K562 (cell line): ENCODE results near the gene PYM1. TPM values are rescaled to one million over a fixed set of nuclear protein-coding genes. Genes with fewer than 3 reads are reported as not detected.
A peak's percentile ranks its signal among the peaks of the same experiment; 100 is the strongest.

Experiments
- ATAC-seq: fragments of 200-7000 bp; cut with Tn5 transposase; 3 replicates; pipeline ENCODE4 v1.9.1; 2020; ENCODE audit warnings: moderate library complexity
- BruUV-seq: library from RNA; stranded (reverse); fragments of 400-500 nt; replicated peaks from 2 replicates; lab custom pipeline; 2021; lab: Mats Ljungman, UMichigan
- CTCF ChIA-PET: fragments of 300-600 bp; formaldehyde crosslinking; extraction: SDS; loops from one replicate; lab custom pipeline; 2021; ENCODE audit warnings: low intra/inter-chr PET ratio; lab: Yijun Ruan, JAX
- POLR2A ChIA-PET: fragments of 300-600, 350-650 bp; sonication (Branson Sonifier 250); formaldehyde crosslinking; extraction: SDS; loops from one replicate; lab custom pipeline; 2021; ENCODE audit warnings: antibody characterized with exemption, inconsistent platforms; lab: Yijun Ruan, JAX
- DNase-seq, 4 experiments: peaks; one replicate each; pipeline versions ENCODE4 v3.0.0 to v3.0.0-alpha.2; 2011 to 2018; ENCODE audit warnings: low spot score in 3 of 4, mixed read lengths in 3 of 4; ENCODE audit errors: extremely low read depth in 1 of 4
- FAIRE-seq: peaks from 2 replicates; lab custom pipeline; 2011; peaks lifted over from hg19 to GRCh38; lab: Jason Lieb, UNC
- H2AFZ ChIP-seq: 2 replicates; pipeline ENCODE4 v1.6.0; 2011; ENCODE audit warnings: low read depth, low read length, control low read depth, inconsistent platforms
- H3K27ac ChIP-seq: fragments of 200-600 bp; 3 replicates; pipeline ENCODE4 v1.8.0; 2011; ENCODE audit warnings: low read depth, mild to moderate bottlenecking, control low read depth, inconsistent platforms, low read length, moderate library complexity, mixed read lengths; ENCODE audit errors: extremely low read depth
- H3K27me3 ChIP-seq, 2 experiments: fragments of 300-600 bp in 1 of 2; 2 replicates in 1 of 2; 3 replicates in 1 of 2; pipeline versions ENCODE4 v1.6.0 to v1.8.0; 2011; ENCODE audit warnings: inconsistent platforms in 2 of 2, low read length in 2 of 2, mild to moderate bottlenecking in 1 of 2, mixed read lengths in 1 of 2, moderate library complexity in 1 of 2; ENCODE audit not compliant: control insufficient read depth in 2 of 2, insufficient read depth in 2 of 2
- H3K36me3 ChIP-seq: fragments of 300-600 bp; 3 replicates; pipeline ENCODE4 v1.8.0; 2011; ENCODE audit warnings: mild to moderate bottlenecking, low read length, inconsistent platforms; ENCODE audit not compliant: control insufficient read depth, insufficient read depth
- H3K4me1 ChIP-seq, 2 experiments: fragments of 200-600 bp in 1 of 2; replicated peaks in 1 of 2; 2 replicates in 1 of 2; 3 replicates in 1 of 2; pipeline versions ENCODE4 v1.5.1 to v1.8.0; 2011; ENCODE audit warnings: inconsistent platforms in 2 of 2, low read length in 2 of 2, mild to moderate bottlenecking in 1 of 2, mixed read lengths in 1 of 2, moderate library complexity in 1 of 2; ENCODE audit not compliant: control insufficient read depth in 2 of 2, insufficient read depth in 2 of 2
- H3K4me2 ChIP-seq: 2 replicates; pipeline ENCODE4 v1.6.1; 2011; ENCODE audit warnings: low read length, control low read depth, inconsistent platforms, mixed read lengths; ENCODE audit not compliant: insufficient read depth
- H3K4me3 ChIP-seq: fragments of 200-600 bp; sonication (generic), shearing (Covaris generic); 2 replicates; pipeline ENCODE4 v1.5.1; 2016; ENCODE audit warnings: control low read depth, inconsistent platforms
- H3K79me2 ChIP-seq: fragments of 200-600 bp; 3 replicates; pipeline ENCODE4 v1.8.0; 2011; ENCODE audit warnings: low read length, inconsistent platforms; ENCODE audit not compliant: control insufficient read depth, insufficient read depth
- H3K9ac ChIP-seq, 2 experiments: 2 replicates each; pipeline versions ENCODE4 v1.6.0 to v1.6.1; 2011; ENCODE audit warnings: low read depth in 2 of 2, low read length in 2 of 2, control low read depth in 1 of 2, inconsistent platforms in 1 of 2, mild to moderate bottlenecking in 1 of 2, mixed read lengths in 1 of 2; ENCODE audit not compliant: insufficient read depth in 1 of 2
- H3K9me1 ChIP-seq: one replicate; pipeline ENCODE4 v1.6.0; 2011; ENCODE audit warnings: inconsistent platforms, mild to moderate bottlenecking, low read length, moderate library complexity; ENCODE audit not compliant: control insufficient read depth, insufficient read depth
- H3K9me3 ChIP-seq: replicated peaks from 2 replicates; pipeline ENCODE4 v1.5.1; 2011; ENCODE audit warnings: low read depth, low read length, inconsistent platforms; ENCODE audit not compliant: control insufficient read depth, insufficient read depth
- H4K20me1 ChIP-seq: replicated peaks from 2 replicates; pipeline ENCODE4 v1.6.1; 2011; ENCODE audit warnings: low read length, inconsistent platforms, mixed read lengths; ENCODE audit not compliant: control insufficient read depth, insufficient read depth
- ELF4 ChIP-seq: fragments of 450-650 bp; formaldehyde crosslinking; IDR thresholded peaks from 2 replicates; pipeline ENCODE4 v1.4.0; 2022; ENCODE audit warnings: missing genetic modification characterization
- HDGF ChIP-seq: fragments of 450-650 bp; IDR thresholded peaks from 2 replicates; pipeline ENCODE4 v1.6.1; 2016
- MEF2D ChIP-seq: conservative IDR thresholded peaks from 2 replicates; pipeline ENCODE4 v1.6.1; 2016; ENCODE audit warnings: low read depth, missing genetic modification characterization, missing compliant biosample characterization
- PHF8 ChIP-seq: fragments of 200-600 bp; sonication (generic); IDR thresholded peaks from 2 replicates; pipeline ENCODE4 v1.6.1; 2012; ENCODE audit warnings: mixed run types, mild to moderate bottlenecking, inconsistent platforms, low read length, moderate library complexity, borderline replicate concordance
- STAG1 ChIP-seq: sonication (generic); formaldehyde crosslinking; IDR thresholded peaks from 2 replicates; pipeline ENCODE4 v1.5.0; 2020; ENCODE audit warnings: missing genetic modification reagents, borderline replicate concordance
- TAL1 ChIP-seq: fragments of 450-650 bp; IDR thresholded peaks from 2 replicates; pipeline ENCODE4 v1.6.1; 2016; ENCODE audit warnings: mild to moderate bottlenecking
- ZNF143 ChIP-seq: sonication (generic); formaldehyde crosslinking; IDR thresholded peaks from 2 replicates; pipeline ENCODE4 v1.9.0; 2022; ENCODE audit warnings: mild to moderate bottlenecking, missing genetic modification reagents
- ZNF408 ChIP-seq: fragments of 250-450 bp; sonication (Bioruptor Pico); IDR thresholded peaks from 2 replicates; pipeline ENCODE4 v1.4.0; 2020; ENCODE audit warnings: low read depth, mild to moderate bottlenecking, moderate library complexity
- whole genome bisulfite sequencing: fragments of 100-300 bp; shearing (Covaris generic); methylation state at CpG from one replicate; pipeline ENCODE4 v1.1.6; 2016; ENCODE audit warnings: low coverage, mixed read lengths; ENCODE audit not compliant: insufficient coverage; ENCODE audit errors: missing lambda C conversion rate; 5-methylcytosine and 5-hydroxymethylcytosine counted together
- in situ Hi-C: fragments of 300-500 bp; cut with MboI; formaldehyde crosslinking; loops from 4 replicates; pipeline ENCODE4 v1.15.0; 2018; ENCODE audit warnings: inconsistent platforms, mixed read lengths
- intact Hi-C: fragments of 100-400 bp; cut with micrococcal nuclease; formaldehyde crosslinking; loops from 2 replicates; pipeline ENCODE4 v1.14.2; 2022
- polyA plus RNA-seq, 8 experiments: library from polyadenylated mRNA; depleted of rRNA in 4 of 8; stranded (reverse) in 5 of 8; unstranded in 3 of 8; fragments of >200 nt; fragmentation: Nextera tagmentation in 2 of 8; fragmentation: Illumina TruSeq in 1 of 8; extraction: Ambion mirVana in 2 of 8; extraction: Trizol in 1 of 8; gene quantifications; 2 replicates each; pipeline versions ENCODE4 v1.2.1 to v1.2.3, GENCODE V29; 2011 to 2014; ENCODE audit warnings: inconsistent platforms in 1 of 8, missing spikeins in 1 of 8
- total RNA-seq, 7 experiments: library from RNA; depleted of rRNA in 6 of 7; stranded (reverse); fragments of >200 nt in 6 of 7; fragmentation: Illumina TruSeq in 2 of 7; extraction: Trizol in 2 of 7; gene quantifications; 2 replicates each; pipeline versions ENCODE4 v1.2.1 to v1.2.3, GENCODE V29; 2011 to 2021; ENCODE audit warnings: low replicate concordance in 1 of 7
- TF ChIP-seq, protein P1 (sequence below): fragments of 150-350 bp; IDR thresholded peaks from 2 replicates; pipeline ENCODE4 v1.6.1; 2014; ENCODE audit warnings: low read depth, mild to moderate bottlenecking, low read length, borderline replicate concordance
- TF ChIP-seq, protein P2 (sequence below), 2 experiments: fragments of 450-650 bp in 1 of 2; sonication (generic) in 1 of 2; formaldehyde crosslinking in 1 of 2; IDR thresholded peaks; 2 replicates each; pipeline versions ENCODE4 v1.7.1 to v1.9.0; 2016 to 2022; ENCODE audit warnings: inconsistent platforms in 1 of 2, mild to moderate bottlenecking in 1 of 2, missing genetic modification reagents in 1 of 2

Gene PYM1
- total and polyA plus RNA-seq, 9 of the 15 experiments (the other 6 are each of a cell fraction or from before 2014, with no cell fraction given) = 29.0 to 51.3 (median 34.1) TPM

DNA sequence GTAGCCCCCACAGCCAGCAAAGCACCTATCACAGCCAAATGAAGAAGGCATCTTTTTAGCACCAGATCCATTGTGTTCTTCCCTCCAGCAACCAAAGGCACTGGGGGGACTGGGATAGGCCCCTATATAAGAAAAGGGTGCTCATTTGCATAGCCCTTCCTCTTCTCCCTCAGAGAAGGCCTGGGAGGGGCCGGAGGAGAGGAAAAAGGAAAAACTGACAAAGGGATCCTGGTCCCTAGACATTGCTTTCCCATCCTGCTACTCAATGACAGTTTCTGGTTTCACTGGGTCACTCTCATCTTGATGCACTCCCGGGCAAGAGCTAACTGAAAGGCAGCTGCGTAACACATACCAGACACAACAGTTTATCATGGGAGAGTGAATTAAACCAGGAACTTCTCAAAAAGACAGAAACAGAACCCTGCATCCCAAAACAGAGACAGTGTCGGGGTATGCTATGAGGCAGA lies 38.3 kb upstream of the PYM1 start, which contains the start of gene PMEL:
Gene PMEL (minus strand): TSS at position 102 of the 467 bp plus-strand sequence. CDS start 31 bp downstream, at position 71.
- peaks cover 5 to 12% of the 10 kb centered on the region in 2 experiments; a peak in 4 of 5 replicates for H3K4me1 ChIP-seq
- FAIRE-seq = peak; percentile 49
- H3K4me2 ChIP-seq = peak within 1 kb of the TSS; percentile 80
- intact Hi-C loops = no loop called here
- H3K9me1 ChIP-seq = no peaks in the 10 kb centered on the region
- H3K9me3 ChIP-seq = no peaks in the 10 kb centered on the region
- H3K79me2 ChIP-seq = peaks cover 23% of the 10 kb centered on the region
- peak within 1 kb of the TSS; percentile 73 for H3K4me3 ChIP-seq
- H3K27ac ChIP-seq = peak within 1 kb of the TSS; percentile 77
- H3K9ac ChIP-seq = peak within 1 kb of the TSS; percentile 82 to 97
- ChIA-PET CTCF (no interaction called here), POLR2A (no interaction called here)
- peak in 1 of 4 experiments; percentile 16 for DNase-seq
- in situ Hi-C loops = no loop called here
- no peaks in the 10 kb centered on the region for H3K27me3 ChIP-seq
- peak within 1 kb of the TSS; percentile 87 for H2AFZ ChIP-seq
- H4K20me1 ChIP-seq = no peaks in the 10 kb centered on the region
- ATAC-seq = peak; percentile 12
- H3K36me3 ChIP-seq = peaks cover 31% of the 10 kb centered on the region; the same call in 2 of the 3 replicates
- TSS peak; percentile 93 for BruUV-seq
- 17% methylated on average over 3 of the region's 4 CpGs for WGBS
- TF ChIP-seq, protein P1, sequence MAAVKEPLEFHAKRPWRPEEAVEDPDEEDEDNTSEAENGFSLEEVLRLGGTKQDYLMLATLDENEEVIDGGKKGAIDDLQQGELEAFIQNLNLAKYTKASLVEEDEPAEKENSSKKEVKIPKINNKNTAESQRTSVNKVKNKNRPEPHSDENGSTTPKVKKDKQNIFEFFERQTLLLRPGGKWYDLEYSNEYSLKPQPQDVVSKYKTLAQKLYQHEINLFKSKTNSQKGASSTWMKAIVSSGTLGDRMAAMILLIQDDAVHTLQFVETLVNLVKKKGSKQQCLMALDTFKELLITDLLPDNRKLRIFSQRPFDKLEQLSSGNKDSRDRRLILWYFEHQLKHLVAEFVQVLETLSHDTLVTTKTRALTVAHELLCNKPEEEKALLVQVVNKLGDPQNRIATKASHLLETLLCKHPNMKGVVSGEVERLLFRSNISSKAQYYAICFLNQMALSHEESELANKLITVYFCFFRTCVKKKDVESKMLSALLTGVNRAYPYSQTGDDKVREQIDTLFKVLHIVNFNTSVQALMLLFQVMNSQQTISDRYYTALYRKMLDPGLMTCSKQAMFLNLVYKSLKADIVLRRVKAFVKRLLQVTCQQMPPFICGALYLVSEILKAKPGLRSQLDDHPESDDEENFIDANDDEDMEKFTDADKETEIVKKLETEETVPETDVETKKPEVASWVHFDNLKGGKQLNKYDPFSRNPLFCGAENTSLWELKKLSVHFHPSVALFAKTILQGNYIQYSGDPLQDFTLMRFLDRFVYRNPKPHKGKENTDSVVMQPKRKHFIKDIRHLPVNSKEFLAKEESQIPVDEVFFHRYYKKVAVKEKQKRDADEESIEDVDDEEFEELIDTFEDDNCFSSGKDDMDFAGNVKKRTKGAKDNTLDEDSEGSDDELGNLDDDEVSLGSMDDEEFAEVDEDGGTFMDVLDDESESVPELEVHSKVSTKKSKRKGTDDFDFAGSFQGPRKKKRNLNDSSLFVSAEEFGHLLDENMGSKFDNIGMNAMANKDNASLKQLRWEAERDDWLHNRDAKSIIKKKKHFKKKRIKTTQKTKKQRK = no peak
- TF ChIP-seq STAG1 (CRISPR knock-in tag) (no peak), HDGF (no peak), ZNF408 (CRISPR knock-in tag) (no peak), ZNF143 (CRISPR knock-in tag) (no peak), TAL1 (no peak), PHF8 (no peak), ELF4 (CRISPR knock-in tag) (0 out of 2 replicates have a peak, but pooled peaks have one; percentile 36), MEF2D (tag) (no peak)
- TF ChIP-seq, protein P2, sequence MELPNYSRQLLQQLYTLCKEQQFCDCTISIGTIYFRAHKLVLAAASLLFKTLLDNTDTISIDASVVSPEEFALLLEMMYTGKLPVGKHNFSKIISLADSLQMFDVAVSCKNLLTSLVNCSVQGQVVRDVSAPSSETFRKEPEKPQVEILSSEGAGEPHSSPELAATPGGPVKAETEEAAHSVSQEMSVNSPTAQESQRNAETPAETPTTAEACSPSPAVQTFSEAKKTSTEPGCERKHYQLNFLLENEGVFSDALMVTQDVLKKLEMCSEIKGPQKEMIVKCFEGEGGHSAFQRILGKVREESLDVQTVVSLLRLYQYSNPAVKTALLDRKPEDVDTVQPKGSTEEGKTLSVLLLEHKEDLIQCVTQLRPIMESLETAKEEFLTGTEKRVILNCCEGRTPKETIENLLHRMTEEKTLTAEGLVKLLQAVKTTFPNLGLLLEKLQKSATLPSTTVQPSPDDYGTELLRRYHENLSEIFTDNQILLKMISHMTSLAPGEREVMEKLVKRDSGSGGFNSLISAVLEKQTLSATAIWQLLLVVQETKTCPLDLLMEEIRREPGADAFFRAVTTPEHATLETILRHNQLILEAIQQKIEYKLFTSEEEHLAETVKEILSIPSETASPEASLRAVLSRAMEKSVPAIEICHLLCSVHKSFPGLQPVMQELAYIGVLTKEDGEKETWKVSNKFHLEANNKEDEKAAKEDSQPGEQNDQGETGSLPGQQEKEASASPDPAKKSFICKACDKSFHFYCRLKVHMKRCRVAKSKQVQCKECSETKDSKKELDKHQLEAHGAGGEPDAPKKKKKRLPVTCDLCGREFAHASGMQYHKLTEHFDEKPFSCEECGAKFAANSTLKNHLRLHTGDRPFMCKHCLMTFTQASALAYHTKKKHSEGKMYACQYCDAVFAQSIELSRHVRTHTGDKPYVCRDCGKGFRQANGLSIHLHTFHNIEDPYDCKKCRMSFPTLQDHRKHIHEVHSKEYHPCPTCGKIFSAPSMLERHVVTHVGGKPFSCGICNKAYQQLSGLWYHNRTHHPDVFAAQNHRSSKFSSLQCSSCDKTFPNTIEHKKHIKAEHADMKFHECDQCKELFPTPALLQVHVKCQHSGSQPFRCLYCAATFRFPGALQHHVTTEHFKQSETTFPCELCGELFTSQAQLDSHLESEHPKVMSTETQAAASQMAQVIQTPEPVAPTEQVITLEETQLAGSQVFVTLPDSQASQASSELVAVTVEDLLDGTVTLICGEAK (IDR thresholded peaks at IDR 0.05) = no peak
- TF ChIP-seq, protein P2 (CRISPR knock-in tag; IDR thresholded peaks at IDR 0.05) = no peak
